Measurements from ENCODE around the gene ADISSP. TPM values are rescaled to one million over a fixed set of nuclear protein-coding genes. Genes with fewer than 3 reads are reported as not detected.

Gene ADISSP
- total RNA-seq, 1 donor from 2014 or later: 18.0 TPM

GRCh38 chr20:3711484-3711941 is 56.0 kb downstream of the ADISSP start:
- Mint-ChIP-seq H3K27ac (ENCODE audit: unreplicated experiment) (no peak overlapping the region), H3K4me1 (ENCODE audit: unreplicated experiment) (peaks cover 5% of the 10 kb centered on the region), H3K4me3 (ENCODE audit: unreplicated experiment) (no peak overlapping the region), H3K36me3 (ENCODE audit: low read depth, unreplicated experiment) (no peaks in the 10 kb centered on the region), H3K9me3 (ENCODE audit: unreplicated experiment) (no peaks in the 10 kb centered on the region), H3K27me3 (ENCODE audit: unreplicated experiment) (peaks cover 7% of the 10 kb centered on the region)
- TF ChIP-seq CTCF (IDR thresholded peaks at IDR 0.05; ENCODE audit: unreplicated experiment): no peak
- DNase-seq (ENCODE audit: low spot score): no peak

- Mint-ChIP-seq H3K4me3 (ENCODE audit: unreplicated experiment) (no peak overlapping the region), H3K27ac (ENCODE audit: unreplicated experiment) (no peak overlapping the region), H3K9me3 (ENCODE audit: unreplicated experiment) (no peaks in the 10 kb centered on the region), H3K27me3 (ENCODE audit: unreplicated experiment) (peaks cover 7% of the 10 kb centered on the region), H3K36me3 (ENCODE audit: low read depth, unreplicated experiment) (no peaks in the 10 kb centered on the region), H3K4me1 (ENCODE audit: unreplicated experiment) (peaks cover 5% of the 10 kb centered on the region)
- peak; percentile 87 for DNase-seq (ENCODE audit: low spot score)
- TF ChIP-seq CTCF (IDR thresholded peaks at IDR 0.05; ENCODE audit: unreplicated experiment): peak; percentile 100
These were observed 56.7 kb downstream of the ADISSP start for GRCh38 chr20:3710703-3711483.

- peaks cover 7% of the 10 kb centered on the region for H3K27me3 Mint-ChIP-seq (ENCODE audit: unreplicated experiment)
- no peaks in the 10 kb centered on the region for H3K36me3 Mint-ChIP-seq (ENCODE audit: low read depth, unreplicated experiment)
- H3K27ac Mint-ChIP-seq (ENCODE audit: unreplicated experiment): no peak overlapping the region
- DNase-seq (ENCODE audit: low spot score): no peak
- TF ChIP-seq CTCF (IDR thresholded peaks at IDR 0.05; ENCODE audit: unreplicated experiment): no peak
- peaks cover 5% of the 10 kb centered on the region for H3K4me1 Mint-ChIP-seq (ENCODE audit: unreplicated experiment)
- H3K9me3 Mint-ChIP-seq (ENCODE audit: unreplicated experiment): no peaks in the 10 kb centered on the region
- no peak overlapping the region for H3K4me3 Mint-ChIP-seq (ENCODE audit: unreplicated experiment)
These were observed 57.5 kb downstream of the ADISSP start for GRCh38 chr20:3710011-3710466.

- TF ChIP-seq CTCF (IDR thresholded peaks at IDR 0.05; ENCODE audit: unreplicated experiment): no peak
- H3K4me1 Mint-ChIP-seq (ENCODE audit: unreplicated experiment): no peaks in the 10 kb centered on the region
- H3K4me3 Mint-ChIP-seq (ENCODE audit: unreplicated experiment): no peak overlapping the region
- no peaks in the 10 kb centered on the region for H3K9me3 Mint-ChIP-seq (ENCODE audit: unreplicated experiment)
- peaks cover 3% of the 10 kb centered on the region for H3K27me3 Mint-ChIP-seq (ENCODE audit: unreplicated experiment)
- no peaks in the 10 kb centered on the region for H3K36me3 Mint-ChIP-seq (ENCODE audit: low read depth, unreplicated experiment)
- H3K27ac Mint-ChIP-seq (ENCODE audit: unreplicated experiment): no peak overlapping the region
- no peak for DNase-seq (ENCODE audit: low spot score)
These were observed 60.0 kb downstream of the ADISSP start for GRCh38 chr20:3707508-3707899.

GRCh38 chr20:3706774-3707507 is 60.6 kb downstream of the ADISSP start:
- Mint-ChIP-seq H3K27me3 (ENCODE audit: unreplicated experiment) (peaks cover 3% of the 10 kb centered on the region), H3K36me3 (ENCODE audit: low read depth, unreplicated experiment) (no peaks in the 10 kb centered on the region), H3K4me1 (ENCODE audit: unreplicated experiment) (no peaks in the 10 kb centered on the region), H3K4me3 (ENCODE audit: unreplicated experiment) (no peak overlapping the region), H3K27ac (ENCODE audit: unreplicated experiment) (no peak overlapping the region), H3K9me3 (ENCODE audit: unreplicated experiment) (no peaks in the 10 kb centered on the region)
- no peak for DNase-seq (ENCODE audit: low spot score)
- no peak for TF ChIP-seq CTCF (IDR thresholded peaks at IDR 0.05; ENCODE audit: unreplicated experiment)
